Cerebellar cortex (tissue), 1 donor: ENCODE data around the gene SH3BP5.
A peak's percentile ranks its signal among the peaks of the same experiment; 100 is the strongest.

Experiments used
- DNase-seq: peaks from one replicate; pipeline ENCODE4 v3.0.0-alpha.2; 2015; ENCODE audit warnings: low spot score

The SH3BP5 gene

DNA sequence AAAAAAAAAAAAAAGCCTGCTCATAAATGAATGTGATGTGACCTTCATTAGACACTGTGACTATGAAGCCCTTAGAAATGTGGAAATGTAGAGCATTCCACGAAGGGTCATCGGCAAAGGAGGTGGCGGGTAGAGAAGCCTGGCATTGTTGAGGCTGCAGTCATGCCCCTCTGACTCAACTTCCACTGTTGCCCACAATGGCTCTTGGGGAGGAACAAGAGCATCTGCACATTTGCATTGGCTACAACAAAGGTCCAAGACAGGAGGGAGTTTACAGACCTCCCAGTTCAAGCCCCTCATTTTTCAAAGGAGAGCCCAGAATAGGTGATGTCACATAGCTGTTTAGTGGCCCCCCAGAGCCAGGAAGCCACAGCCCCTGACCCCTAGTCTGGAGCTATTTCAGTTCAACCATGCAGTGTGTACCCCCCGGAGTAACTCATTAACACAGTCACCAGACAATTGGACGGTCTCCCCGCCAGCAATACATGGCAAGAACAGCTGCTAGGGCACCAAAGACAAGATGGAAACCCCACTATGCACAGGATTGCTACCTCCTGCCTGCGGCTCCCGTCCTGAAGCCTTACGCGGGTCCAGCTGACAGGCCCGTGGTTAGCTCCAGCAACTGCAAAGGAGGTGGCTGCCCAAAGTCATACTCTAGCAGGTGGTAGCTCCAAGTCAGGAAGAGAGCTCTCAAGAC is 56.2 kb downstream of the SH3BP5 start:
- no peak for DNase-seq

DNA sequence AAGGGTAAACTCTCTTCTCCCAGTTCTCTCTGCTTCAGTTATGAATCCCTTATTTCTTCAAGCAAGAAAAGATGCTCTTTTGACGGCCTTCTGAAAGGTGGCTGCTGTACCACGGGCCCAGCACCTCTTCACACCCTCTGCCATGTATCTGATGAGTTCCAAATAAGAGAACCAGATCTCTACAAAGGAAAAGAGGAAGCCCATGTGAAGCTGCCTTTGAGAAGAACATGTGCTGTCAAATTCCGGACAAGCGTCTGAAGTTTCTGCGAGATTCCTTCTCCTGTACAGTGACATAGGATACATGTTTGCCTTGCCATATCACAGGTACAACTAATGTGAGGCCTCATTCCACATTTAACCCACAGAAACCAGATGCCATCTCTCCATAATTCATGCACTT is 59.2 kb downstream of the SH3BP5 start:
- DNase-seq, result no peak

DNA sequence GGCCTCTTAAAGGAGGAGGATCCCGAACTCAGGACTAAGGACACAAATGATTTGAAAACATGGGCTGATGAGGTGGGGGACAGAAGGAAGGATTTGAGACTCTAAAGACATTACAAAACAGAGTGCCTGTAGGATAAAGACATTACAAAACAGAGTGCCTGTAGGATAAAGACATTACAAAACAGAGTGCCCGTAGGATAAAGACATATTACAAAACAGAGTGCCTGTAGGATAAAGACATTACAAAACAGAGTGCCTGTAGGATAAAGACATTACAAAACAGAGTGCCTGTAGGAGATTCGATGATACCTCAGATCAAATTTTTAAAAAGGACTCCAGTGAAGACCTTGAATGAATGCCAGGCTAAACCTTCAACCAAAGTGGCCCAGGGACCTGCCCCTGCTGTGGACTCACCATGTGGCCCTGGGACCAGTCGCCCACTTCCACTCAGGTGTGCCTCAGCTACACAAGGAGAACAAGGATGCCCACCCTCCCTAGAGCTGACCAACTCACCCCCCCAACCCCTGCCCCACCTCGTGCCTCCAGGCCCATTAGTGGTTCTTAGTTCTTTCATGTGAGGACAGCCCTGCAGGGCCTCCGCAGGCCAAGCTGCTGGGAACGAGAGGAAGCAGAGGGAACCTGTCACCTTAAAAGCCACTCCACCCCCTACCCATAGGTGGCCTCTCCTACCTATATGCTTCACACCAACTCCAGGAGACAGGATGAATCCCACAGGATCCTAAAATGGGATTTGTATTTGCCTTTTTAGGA is 59.8 kb downstream of the SH3BP5 start:
- DNase-seq, result no peak

DNA sequence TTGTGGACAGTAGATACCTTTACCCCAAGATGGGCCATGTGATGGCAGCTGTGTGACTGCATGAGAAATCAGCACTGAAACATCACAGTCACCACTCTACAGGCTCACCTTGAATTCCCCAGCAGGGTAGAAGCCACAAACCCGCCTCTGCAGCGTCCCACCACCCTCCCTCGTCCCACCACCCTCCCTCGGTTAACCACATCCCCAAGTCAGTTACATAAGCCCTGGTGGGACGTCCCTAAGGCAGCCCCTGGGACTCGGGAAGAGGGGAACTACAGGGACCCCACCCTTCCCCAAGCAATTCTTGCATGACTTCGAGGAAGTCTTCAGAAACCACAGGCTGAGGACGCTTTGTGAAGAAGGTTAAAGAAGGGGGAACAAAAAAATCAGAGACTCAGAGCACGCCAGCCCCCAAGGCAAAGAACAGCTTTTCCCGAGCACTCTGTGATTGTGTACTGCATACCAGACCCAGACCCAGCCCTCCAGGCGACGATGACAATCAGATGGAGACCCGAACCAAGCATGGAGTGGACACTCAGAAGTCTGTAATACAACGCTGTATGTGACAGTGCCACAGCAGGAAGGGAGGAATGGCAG is 60.5 kb downstream of the SH3BP5 start:
- no peak for DNase-seq

DNA sequence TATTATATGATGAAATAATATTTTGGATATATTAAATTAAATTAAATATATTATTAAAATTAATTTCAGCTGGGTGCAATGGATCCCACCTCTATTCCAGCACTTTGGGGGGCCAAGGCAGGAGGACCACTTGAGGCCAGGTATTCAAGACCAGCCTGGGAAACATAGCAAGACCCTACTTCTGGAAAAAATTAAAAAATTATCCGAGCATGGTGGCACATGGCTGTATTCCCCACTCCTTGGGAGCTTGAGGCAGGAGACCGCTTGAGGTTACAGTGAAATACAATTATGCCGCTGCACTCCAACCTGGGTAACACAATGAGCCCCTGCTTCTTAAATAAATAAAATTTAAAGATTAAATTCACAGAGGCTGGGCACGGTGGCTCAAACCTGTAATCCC is 61.4 kb downstream of the SH3BP5 start:
- no peak for DNase-seq

DNA sequence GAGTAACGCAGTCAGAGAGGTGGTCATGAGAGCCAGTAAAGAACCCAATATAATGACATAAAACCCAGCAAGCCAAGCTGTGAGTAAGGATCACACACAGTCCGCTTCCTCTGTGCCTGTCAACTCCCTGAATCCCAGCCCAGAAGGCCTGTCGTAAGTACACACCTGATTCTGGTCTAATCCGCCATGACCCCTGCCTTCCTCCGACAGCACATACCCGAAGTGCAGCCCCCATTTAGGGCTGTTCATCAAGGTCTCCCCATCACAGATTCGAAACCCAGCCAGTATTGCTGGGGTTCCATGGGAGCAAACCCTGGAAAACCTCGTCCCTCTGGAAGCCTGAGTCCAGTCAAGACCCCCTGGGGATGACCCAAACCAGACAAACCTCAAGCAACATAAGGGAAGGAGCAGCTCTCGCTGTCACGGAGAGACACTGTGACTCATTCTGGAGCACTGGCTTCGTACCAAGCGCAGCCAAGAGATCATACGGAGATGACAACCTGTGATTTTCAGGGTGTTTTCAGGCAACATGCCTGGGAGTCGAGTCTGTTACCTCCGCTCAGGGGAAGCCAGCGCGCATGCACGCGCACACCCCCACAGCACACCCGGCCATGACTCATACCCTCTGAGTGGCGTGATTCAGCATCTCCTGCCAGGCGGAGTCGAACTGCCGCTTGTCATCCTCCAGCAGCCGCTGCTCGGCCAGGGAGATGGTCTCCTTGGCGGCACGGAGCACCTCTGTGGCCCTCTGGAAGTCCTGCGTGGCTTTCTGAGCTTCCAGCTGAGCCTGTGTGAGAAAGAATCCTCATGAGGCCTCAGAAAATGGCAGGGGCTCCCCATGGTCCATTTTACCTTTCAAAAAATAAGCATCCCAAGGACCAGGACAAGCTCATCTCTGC is 63.0 kb downstream of the SH3BP5 start:
- peak; percentile 97 for DNase-seq

DNA sequence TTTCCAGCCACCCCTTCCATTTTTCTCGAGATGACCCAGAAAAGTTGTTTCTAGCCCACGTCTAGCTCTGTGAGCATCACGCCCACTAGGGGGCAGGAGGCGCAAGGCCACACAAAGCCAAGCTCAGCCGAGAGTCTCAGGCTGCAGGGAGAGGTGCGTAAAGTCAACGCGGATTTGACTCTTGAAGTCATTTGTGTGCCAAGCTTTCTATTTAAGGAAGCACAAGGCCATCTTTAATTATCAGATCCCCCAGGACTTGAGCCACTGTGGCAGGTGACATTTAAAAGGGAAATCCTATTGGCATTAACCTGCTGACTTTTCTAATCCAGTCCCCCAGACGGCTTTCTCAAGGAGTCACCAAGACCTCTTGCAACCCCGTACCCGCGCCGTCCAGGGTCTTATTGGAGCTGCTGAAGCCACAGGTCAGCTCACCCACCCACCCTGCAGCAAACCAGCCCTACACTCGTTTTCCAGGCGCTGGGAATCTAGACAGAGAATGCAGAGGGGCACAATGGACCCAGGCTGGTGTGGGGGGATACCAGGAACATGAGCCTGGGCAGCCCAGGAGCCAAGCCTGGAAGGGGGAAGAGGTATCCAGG is 64.3 kb downstream of the SH3BP5 start:
- peak; percentile 92 for DNase-seq

DNA sequence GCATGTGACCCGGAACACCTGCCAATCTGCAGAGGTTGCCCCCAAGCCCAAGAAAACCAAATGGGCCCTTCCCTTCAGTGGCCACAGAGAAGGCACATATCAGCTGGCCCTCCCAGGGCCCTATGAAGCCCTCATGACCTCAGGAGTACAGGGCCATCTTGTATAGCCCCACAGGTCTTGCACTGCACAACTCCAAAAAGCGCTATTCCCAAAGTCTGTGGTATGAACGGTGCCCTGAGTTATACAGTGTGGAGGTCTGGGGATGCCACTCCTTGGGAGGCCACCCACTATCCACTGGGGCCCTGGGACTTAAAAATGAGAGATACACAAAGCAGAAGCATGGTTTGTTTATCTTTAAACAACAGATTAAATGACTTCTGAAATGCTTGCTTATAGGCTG is 64.9 kb downstream of the SH3BP5 start:
- no peak for DNase-seq

DNA sequence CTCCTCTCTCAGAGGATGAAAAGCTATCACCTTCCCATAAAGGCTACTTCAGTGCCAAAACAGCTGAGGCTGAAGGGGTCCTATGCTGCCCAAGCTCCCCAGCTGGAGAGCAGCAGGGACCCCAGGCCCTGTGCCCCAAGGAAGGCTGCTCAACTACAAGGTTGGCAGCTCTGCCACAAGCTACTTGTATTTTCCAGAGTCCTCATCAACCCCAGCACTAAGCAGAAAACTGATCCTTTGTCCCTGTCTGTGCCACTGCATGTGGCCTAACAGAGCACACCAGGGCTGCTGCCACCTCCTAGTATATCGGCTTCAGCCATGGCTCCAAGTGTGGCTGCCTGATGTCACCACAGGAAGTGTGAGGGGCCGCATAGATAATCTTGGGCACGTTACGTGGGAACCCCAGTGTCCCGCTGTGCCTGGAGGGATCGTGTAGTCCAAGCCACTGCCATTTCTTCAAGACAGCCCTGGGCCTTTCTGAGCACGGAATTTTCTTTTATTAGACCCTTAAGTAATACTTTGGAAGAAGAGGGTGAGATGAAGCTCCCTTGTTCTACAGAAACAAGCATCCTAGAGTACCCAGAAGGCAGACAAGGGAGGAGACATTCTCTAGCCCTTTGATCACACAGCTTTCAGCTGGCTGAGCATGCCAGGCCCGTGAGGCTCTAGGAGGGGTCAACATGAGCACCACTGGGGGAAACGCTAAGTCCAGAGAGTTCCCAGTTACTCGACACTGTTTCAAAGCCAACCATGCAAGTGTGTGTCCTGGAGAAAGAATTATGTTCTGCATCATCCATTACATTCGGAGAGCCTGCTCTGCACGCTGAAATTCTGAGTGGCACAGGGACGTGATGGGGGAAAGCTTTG is 65.6 kb downstream of the SH3BP5 start:
- no peak for DNase-seq

DNA sequence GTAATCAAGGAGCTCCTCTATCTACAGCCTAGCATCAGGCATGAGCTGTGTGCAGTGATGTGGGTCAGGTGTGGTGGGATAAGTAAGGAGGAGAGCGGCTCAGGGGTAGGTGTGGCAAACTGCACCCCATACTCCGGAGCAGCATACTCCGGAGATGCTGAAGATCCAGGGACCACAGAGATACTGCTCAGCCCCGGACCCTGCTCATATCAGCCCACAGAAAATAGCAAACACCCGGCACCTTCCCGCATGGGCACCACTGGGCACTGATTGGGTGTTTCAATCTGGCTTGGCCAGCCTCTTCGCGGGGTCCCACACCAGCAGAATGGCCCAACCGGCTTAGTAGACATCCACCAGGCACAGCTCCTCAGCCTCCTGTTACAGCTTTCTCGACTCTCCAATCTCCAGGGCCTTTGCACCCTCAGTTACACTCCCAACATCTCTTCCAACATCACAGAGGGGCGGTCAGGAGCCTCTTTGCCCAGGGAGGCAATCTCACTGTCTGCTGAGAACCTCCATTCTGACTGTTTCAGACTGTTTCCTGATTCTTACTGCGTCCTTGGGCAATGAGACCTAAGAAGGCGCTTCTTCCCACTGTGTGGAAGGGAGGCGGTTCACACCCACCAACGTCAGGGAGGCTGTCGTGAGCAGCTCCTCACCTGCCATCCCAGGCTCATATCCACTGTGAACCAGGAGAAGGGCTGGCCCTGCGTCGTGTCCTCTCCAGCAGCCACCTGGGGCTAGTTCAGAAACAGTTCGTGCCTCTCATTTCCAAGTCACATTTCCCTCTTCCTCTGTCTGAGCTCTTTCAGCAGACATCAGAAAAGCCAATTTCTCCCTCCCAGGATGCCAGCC is 66.5 kb downstream of the SH3BP5 start:
- DNase-seq, result no peak

DNA sequence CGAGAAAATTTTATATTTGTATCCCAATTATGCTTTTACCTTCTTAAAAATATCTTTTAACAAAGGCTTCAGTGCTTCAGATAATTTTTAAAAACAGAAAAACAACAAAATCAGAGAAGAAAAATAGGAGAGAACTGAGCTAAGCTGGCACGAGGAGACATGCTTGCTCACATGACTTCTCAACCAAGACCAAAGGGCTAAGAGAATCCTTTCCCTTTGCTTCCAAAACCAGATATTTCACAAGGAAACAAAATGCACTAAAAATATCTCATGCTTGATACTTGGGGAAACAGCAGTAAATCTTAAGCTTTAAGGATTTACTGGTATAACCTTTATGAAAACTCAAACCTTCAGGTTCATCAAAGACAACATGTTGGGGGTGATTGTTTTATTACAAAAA is 67.9 kb downstream of the SH3BP5 start:
- DNase-seq, result no peak

DNA sequence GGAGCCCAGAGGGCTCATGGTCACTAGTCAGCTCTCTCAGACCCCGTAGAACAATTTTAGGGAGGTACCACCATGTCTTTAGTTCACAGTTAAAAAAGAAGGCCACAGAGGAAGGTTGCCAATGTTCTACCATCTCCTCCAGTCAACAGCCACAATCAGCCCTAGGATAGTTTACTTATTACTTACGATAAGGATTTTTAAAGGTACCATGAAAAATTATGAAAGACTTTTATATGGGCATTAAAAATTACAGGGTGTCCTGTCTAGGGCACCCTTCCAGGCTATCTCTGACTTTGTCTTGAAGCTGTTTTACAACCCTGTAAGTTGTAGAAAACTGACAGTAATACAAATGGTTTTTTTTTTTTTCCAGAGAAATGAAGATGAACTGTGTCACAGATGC is 68.5 kb downstream of the SH3BP5 start:
- no peak for DNase-seq

DNA sequence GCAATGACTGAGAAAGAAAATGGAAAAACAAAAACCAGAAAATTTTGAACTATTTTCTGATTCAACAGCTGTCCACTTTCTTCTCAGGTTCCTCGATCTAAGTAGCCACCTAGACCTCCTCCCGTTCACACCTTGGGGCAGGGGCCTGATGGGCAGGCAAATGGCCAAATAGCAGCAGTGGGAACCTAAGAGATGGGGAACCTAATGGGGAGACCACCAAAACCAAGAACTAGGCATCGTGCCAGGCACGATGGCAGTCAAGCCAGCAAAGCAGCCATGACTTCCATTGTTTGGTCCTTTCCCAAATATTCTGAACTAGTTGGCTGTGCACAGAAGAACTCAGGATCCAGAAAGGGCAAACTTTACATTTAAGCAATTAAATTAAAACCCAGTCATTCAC is 69.3 kb downstream of the SH3BP5 start:
- no peak for DNase-seq

DNA sequence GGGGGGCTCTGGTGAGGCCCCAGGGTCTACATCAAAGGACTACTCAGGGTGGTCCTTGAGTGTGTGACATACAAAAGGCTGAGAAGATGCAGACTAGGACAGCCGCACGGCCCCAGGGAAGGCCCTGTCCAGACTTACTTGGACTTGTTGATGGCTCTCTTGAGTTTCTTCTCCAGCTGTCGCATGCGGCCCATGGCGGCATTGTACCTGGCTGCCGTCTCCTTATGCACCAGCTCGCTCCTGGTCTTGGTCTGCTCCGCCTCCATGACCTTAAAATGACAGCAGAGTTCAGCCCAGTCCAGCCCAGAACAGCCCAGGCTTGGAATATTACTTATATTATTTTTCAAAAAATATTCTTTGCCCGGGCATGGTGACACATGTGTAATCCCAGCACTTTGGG is 70.4 kb downstream of the SH3BP5 start:
- DNase-seq, result no peak

DNA sequence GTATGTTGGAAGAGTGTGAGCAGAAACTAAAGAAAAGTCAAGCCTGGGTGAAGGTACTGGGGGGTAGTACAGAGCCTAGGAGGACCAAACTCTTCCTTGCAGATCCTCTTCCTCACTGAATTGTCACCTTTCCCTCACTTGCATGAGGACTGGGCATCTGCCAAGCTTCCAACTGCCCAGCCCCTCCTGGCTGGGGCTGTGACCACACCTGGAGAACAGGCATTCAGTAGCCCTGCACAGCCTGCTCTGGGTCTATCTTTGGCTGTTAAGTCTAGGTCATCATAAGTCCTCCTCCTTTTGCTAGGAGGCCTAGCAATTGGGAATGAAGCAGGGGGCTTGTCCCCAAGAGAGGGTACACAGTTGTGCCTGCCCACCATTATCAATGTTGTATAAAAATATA is 71.1 kb downstream of the SH3BP5 start:
- DNase-seq, result no peak

DNA sequence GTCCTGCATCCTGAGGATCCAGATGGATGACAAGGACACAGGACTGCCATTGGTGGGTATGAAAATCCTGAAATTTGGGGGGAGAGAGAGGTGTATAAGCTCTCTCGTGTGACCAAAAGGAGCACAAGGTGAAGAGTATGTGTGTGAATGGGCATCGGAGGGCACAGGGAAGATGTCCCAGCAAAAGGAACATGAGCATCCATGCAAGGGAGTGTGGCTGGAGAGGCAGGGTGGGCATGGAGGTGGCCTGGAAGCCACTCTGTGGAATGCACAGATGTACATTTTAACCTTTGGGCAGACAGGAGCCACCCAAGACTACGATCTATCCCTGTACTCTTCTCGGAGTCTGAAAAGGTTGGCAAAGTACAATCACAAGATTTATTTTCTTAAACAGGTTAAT is 71.9 kb downstream of the SH3BP5 start:
- DNase-seq, result no peak

DNA sequence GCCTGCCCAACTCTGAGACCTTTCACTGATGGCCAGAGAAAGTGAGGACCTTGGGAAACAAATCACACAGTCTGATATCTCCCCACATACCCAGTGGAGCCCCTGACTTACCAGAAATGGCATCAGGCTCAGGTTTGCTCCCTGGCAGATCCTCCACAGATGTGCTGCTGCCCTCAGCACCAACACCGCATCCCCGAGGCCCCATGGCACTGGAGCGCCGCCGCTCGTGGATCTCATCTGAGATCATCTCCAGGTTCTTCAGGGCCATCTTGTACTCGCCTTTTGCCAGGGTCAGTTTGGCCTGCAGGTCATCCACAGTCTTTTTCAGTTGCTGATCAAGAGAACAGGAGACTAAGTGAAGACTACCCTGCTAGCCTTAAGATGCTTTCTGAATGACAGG is 73.7 kb downstream of the SH3BP5 start:
- DNase-seq, result no peak

DNA sequence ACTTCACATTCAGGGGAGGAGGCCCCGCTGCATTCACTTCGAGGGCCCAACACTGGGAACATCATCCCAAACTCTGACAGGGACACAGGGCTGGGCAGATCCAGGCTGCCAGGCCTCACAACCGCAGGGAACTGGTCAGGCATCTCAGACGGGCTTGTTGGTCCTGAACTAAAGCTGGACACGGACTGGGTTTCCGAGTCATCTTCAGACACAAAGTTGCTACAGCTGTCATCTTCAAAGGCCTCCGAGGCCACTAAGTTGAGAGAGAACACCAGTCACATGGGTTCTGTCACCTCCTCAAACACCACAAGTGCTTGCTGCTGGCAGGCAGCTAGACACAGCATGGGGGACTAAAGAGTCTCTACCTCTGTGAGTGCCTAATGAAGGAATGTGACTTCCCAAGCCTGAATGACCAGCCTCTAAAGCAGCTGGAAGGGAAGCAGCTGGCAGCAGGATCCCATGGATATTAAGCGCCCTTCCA is 75.5 kb downstream of the SH3BP5 start:
- DNase-seq, result no peak

DNA sequence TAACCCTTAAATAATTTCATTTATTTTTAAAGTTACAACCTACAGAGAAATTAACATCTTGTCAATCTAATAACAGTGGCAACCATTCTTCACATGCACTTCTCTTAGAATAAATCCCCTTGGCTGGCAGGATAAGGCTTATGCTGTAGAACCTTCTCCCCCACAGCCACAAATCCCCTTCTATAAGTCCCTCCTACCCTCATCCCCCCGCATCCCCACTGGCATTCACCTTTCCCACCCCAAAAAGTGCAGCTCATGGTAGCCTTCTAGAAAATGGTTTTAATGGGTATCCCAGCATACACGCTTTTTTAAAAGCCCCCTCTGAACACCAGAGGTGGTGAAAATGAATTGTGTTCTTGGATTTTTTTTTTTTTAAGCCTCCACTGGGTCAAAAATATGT is 77.2 kb downstream of the SH3BP5 start:
- DNase-seq, result no peak
